ENCODE measurements around the gene GRP. TPM values are rescaled to one million over a fixed set of nuclear protein-coding genes. Genes with fewer than 3 reads are reported as not detected.

GRP gene
- polyA plus RNA-seq, 2 of the 4 experiments (the other 2 are of a cell fraction), result not detected

DNA sequence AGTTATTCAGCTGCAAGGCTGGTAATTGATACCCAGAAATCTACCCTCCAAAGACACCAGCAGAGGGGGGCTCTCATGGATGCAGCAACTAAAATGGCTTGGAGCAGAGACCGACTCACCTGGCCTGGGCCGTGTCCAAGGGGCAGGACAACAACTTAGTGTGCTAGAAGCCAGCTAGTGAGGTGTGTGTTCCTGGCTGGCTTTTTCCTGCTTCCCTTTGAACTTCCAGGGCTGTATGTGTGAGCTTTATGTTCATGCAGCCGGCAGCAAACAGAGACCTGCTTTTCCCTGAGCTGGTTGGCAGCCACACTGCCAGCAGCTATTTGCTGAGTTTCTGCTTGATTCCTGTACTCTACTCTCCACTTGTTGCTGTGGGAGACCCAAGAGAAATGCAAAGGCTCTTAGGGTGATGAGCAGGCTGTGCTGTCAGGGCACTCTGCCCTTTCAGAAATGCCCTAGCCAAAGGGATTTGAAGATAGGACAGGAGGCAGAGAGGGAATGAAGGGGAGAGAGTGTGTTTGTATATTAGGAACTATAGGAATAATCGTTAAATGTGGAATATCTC, 23.7 kb upstream of the GRP start (continued):
- TF ChIP-seq HDAC2 (IDR thresholded peaks at IDR 0.05), result no peak
- no peak for TF ChIP-seq HOXB5 (CRISPR knock-in tag; IDR thresholded peaks at IDR 0.05)
- no peak for TF ChIP-seq CBX8 (IDR thresholded peaks at IDR 0.05)
- no peak for TF ChIP-seq CHD4 (IDR thresholded peaks at IDR 0.05; ENCODE audit: borderline replicate concordance)

DNA sequence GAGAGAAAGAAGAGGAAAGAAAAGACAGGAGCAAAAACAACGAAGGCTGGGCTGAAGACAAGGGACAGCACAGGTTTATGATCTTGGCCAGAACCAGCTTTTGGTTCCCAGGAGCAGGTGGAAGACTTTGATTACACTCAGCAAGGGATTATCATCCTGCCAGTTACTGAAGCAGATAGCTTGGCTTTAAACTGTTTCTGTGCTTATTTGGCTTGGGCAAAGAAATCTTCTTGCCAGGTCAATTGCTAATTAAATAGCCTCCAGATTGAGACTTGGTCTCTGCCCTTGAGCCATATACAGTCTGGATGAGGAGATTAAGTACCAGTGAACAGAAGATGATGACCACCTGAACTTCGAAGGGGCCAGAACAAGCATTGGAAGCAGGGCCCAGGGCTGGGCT, 22.3 kb upstream of the GRP start:
- CTCF ChIA-PET, result no interaction called here
- H3K9me3 ChIP-seq, result no peaks in the 10 kb centered on the region
- ATAC-seq, result no peak
- H3K4me1 ChIP-seq, result no peaks in the 10 kb centered on the region
- TF ChIP-seq POLR2A (IDR thresholded peaks at IDR 0.05; ENCODE audit: low read length) (no peak), EP300 (IDR thresholded peaks at IDR 0.05) (no peak), ESRRA (IDR thresholded peaks at IDR 0.05; ENCODE audit: borderline replicate concordance, low read length) (no peak), NR3C1 (IDR thresholded peaks at IDR 0.05) (no peak), GATA3 (IDR thresholded peaks at IDR 0.05; ENCODE audit: borderline replicate concordance) (no peak), CEBPB (IDR thresholded peaks at IDR 0.05) (no peak), MYC (IDR thresholded peaks at IDR 0.05; ENCODE audit: borderline replicate concordance, low read length) (no peak), RARB (CRISPR knock-in tag; IDR thresholded peaks at IDR 0.05) (no peak), ZC3H11A (IDR thresholded peaks at IDR 0.05) (no peak)
- no peak overlapping the region for H3K4me3 ChIP-seq
- POLR2A ChIA-PET, result no interaction called here
- FAIRE-seq, result no peak
- H3K4me2 ChIP-seq, result no peak overlapping the region
- DNase-seq (ENCODE audit: low read depth in 1 of 2, low spot score in 1 of 2), result no peak
- WGBS (ENCODE audit: missing lambda C conversion rate), result 9% methylated on average over 2 of the region's 2 CpGs
- no peak overlapping the region for H3K27ac ChIP-seq

DNA sequence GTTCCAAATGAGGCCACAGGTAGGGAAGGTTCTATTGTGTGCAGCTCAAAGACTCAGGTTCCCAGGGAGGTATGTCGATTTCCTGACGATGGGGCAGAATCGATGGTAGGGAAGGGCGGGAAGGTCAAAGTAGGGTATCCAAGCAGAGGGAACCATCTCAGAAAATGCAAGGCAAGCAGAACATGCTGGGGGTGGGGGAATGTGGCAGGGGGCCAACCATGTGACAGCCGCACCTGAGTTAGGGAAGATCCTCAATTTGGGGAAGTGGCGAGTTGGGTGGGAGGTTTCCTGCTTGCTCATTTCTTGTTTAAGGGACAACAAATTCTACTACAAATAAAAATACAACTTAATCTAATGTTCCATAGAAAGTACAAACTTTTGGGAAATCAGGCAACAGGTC, 21.7 kb upstream of the GRP start:
- TF ChIP-seq FOSB (CRISPR knock-in tag; IDR thresholded peaks at IDR 0.05) (no peak), HEYL (CRISPR knock-in tag; IDR thresholded peaks at IDR 0.05) (no peak), ZC3H11A (IDR thresholded peaks at IDR 0.05) (no peak), CBX8 (IDR thresholded peaks at IDR 0.05) (no peak), RARB (CRISPR knock-in tag; IDR thresholded peaks at IDR 0.05) (no peak), MYC (IDR thresholded peaks at IDR 0.05; ENCODE audit: borderline replicate concordance, low read length) (no peak), HOXB5 (CRISPR knock-in tag; IDR thresholded peaks at IDR 0.05) (no peak)
- TF ChIP-seq, protein P1, sequence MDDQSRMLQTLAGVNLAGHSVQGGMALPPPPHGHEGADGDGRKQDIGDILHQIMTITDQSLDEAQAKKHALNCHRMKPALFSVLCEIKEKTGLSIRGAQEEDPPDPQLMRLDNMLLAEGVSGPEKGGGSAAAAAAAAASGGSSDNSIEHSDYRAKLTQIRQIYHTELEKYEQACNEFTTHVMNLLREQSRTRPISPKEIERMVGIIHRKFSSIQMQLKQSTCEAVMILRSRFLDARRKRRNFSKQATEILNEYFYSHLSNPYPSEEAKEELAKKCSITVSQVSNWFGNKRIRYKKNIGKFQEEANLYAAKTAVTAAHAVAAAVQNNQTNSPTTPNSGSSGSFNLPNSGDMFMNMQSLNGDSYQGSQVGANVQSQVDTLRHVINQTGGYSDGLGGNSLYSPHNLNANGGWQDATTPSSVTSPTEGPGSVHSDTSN (IDR thresholded peaks at IDR 0.05), result no peak
- TF ChIP-seq, protein P2, sequence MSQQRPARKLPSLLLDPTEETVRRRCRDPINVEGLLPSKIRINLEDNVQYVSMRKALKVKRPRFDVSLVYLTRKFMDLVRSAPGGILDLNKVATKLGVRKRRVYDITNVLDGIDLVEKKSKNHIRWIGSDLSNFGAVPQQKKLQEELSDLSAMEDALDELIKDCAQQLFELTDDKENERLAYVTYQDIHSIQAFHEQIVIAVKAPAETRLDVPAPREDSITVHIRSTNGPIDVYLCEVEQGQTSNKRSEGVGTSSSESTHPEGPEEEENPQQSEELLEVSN (IDR thresholded peaks at IDR 0.05; ENCODE audit: borderline replicate concordance, low read depth), result no peak
- FAIRE-seq, result no peak
- ATAC-seq, result no peak
- ChIA-PET POLR2A (no interaction called here), CTCF (no interaction called here)
- 62% methylated on average over 6 of the region's 6 CpGs for WGBS (ENCODE audit: missing lambda C conversion rate)
- no peak for DNase-seq (ENCODE audit: low read depth in 1 of 2, low spot score in 1 of 2)
- Histone ChIP-seq H3K4me1 (no peaks in the 10 kb centered on the region), H3K4me2 (no peak overlapping the region), H3K9me3 (no peaks in the 10 kb centered on the region), H3K27ac (no peak overlapping the region), H3K4me3 (no peak overlapping the region)

DNA sequence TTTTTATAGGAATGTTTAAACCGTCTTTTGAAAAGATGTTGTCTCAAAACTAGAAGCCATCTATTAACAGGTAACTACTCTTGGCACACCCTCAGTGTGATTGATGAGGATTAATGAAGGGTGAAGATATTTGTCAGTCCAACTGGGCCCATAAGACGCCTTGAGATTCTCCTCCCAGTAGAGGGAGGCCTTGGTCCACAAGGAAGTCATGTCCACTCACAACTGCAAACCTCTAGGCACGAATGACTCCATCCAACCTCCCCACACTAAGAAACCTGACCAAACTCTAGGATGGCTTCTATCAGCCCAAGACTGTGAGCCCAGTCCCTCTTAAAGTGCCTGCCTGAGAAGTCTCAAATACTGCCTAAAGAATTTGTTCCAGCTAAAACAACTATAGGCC, 19.2 kb upstream of the GRP start:
- peak in 1 of 2 experiments; percentile 9 for DNase-seq (ENCODE audit: low read depth in 1 of 2, low spot score in 1 of 2)
- no peak overlapping the region for H3K4me2 ChIP-seq
- ChIA-PET CTCF (interaction anchor here (0.7 to 1.1 kb wide), 2 partner anchors 17 to 437 kb away, joined by 3 read pairs; no protein-coding TSS in a partner anchor), POLR2A (no interaction called here)
- no peak for FAIRE-seq
- no peak for ATAC-seq
- TF ChIP-seq, protein P3, sequence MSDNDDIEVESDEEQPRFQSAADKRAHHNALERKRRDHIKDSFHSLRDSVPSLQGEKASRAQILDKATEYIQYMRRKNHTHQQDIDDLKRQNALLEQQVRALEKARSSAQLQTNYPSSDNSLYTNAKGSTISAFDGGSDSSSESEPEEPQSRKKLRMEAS (IDR thresholded peaks at IDR 0.05), result no peak
- TF ChIP-seq, protein P4, sequence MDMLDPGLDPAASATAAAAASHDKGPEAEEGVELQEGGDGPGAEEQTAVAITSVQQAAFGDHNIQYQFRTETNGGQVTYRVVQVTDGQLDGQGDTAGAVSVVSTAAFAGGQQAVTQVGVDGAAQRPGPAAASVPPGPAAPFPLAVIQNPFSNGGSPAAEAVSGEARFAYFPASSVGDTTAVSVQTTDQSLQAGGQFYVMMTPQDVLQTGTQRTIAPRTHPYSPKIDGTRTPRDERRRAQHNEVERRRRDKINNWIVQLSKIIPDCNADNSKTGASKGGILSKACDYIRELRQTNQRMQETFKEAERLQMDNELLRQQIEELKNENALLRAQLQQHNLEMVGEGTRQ (IDR thresholded peaks at IDR 0.05), result no peak
- TF ChIP-seq MAFK (IDR thresholded peaks at IDR 0.05; ENCODE audit: partially characterized antibody), result no peak
- TF ChIP-seq HEYL (CRISPR knock-in tag; IDR thresholded peaks at IDR 0.05), result no peak
- TF ChIP-seq BHLHE40 (IDR thresholded peaks at IDR 0.05; ENCODE audit: low read depth, low read length), result no peak
- no peak for TF ChIP-seq ZC3H11A (IDR thresholded peaks at IDR 0.05)
- no peak for TF ChIP-seq FOSB (CRISPR knock-in tag; IDR thresholded peaks at IDR 0.05)
- TF ChIP-seq, protein P5, sequence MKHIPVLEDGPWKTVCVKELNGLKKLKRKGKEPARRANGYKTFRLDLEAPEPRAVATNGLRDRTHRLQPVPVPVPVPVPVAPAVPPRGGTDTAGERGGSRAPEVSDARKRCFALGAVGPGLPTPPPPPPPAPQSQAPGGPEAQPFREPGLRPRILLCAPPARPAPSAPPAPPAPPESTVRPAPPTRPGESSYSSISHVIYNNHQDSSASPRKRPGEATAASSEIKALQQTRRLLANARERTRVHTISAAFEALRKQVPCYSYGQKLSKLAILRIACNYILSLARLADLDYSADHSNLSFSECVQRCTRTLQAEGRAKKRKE (CRISPR knock-in tag; IDR thresholded peaks at IDR 0.05; ENCODE audit: low read depth), result no peak
- no peak for TF ChIP-seq CBX2 (IDR thresholded peaks at IDR 0.05; ENCODE audit: borderline replicate concordance, low read depth)
- TF ChIP-seq, protein P6, sequence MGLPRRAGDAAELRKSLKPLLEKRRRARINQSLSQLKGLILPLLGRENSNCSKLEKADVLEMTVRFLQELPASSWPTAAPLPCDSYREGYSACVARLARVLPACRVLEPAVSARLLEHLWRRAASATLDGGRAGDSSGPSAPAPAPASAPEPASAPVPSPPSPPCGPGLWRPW (IDR thresholded peaks at IDR 0.05), result no peak
- TF ChIP-seq, protein P7, sequence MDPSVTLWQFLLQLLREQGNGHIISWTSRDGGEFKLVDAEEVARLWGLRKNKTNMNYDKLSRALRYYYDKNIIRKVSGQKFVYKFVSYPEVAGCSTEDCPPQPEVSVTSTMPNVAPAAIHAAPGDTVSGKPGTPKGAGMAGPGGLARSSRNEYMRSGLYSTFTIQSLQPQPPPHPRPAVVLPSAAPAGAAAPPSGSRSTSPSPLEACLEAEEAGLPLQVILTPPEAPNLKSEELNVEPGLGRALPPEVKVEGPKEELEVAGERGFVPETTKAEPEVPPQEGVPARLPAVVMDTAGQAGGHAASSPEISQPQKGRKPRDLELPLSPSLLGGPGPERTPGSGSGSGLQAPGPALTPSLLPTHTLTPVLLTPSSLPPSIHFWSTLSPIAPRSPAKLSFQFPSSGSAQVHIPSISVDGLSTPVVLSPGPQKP (IDR thresholded peaks at IDR 0.05; ENCODE audit: low read depth, low read length), result no peak
- no peak for TF ChIP-seq MYC (IDR thresholded peaks at IDR 0.05; ENCODE audit: borderline replicate concordance, low read length)
- no peak for TF ChIP-seq POLR2A (IDR thresholded peaks at IDR 0.05; ENCODE audit: low read length)
- no peak for TF ChIP-seq ESRRA (IDR thresholded peaks at IDR 0.05; ENCODE audit: borderline replicate concordance, low read length)
- no peak for TF ChIP-seq CHD2 (IDR thresholded peaks at IDR 0.05; ENCODE audit: low read length, partially characterized antibody)
- no peak for TF ChIP-seq SMC3 (IDR thresholded peaks at IDR 0.05)
- no peak for TF ChIP-seq RFX5 (IDR thresholded peaks at IDR 0.05)
- TF ChIP-seq, protein P2 (IDR thresholded peaks at IDR 0.05; ENCODE audit: borderline replicate concordance, low read depth), result no peak
- no peak overlapping the region for H3K27ac ChIP-seq
- H3K4me1 ChIP-seq, result no peaks in the 10 kb centered on the region
- no peaks in the 10 kb centered on the region for H3K9me3 ChIP-seq
- WGBS (ENCODE audit: missing lambda C conversion rate), result 22% methylated on average over 3 of the region's 3 CpGs
- H3K4me3 ChIP-seq, result no peak overlapping the region
